AG04450 (cell line): ENCODE results near the gene DDX51. TPM values are rescaled to one million over a fixed set of nuclear protein-coding genes. Genes with fewer than 3 reads are reported as not detected.

Source experiments
- CTCF ChIA-PET: fragments of 300-600, 350-600 bp; formaldehyde crosslinking; extraction: SDS; loops from one replicate; lab custom pipeline; 2022; ENCODE audit warnings: antibody characterized with exemption, inconsistent platforms; lab: Charles Lee
- POLR2A ChIA-PET: fragments of 350-600 bp; formaldehyde crosslinking; extraction: SDS; loops from one replicate; lab custom pipeline; 2021; ENCODE audit warnings: antibody characterized with exemption, inconsistent platforms; lab: Yijun Ruan, JAX
- DNase-seq: peaks from one replicate; pipeline ENCODE4 v3.0.0-alpha.2; 2011; ENCODE audit warnings: low read depth, low spot score
- H3K27ac ChIP-seq: one replicate; pipeline ENCODE4 v1.5.1; 2012; ENCODE audit warnings: low read depth, low read length, control low read depth
- H3K27me3 ChIP-seq: one replicate; pipeline ENCODE4 v1.6.0; 2012; ENCODE audit warnings: low read length; ENCODE audit not compliant: control insufficient read depth, insufficient read depth
- H3K4me3 ChIP-seq: 2 replicates; pipeline ENCODE4 v1.5.1; 2011; ENCODE audit warnings: mild to moderate bottlenecking, low read depth, low read length, control low read depth
- H3K9me3 ChIP-seq: 2 replicates; pipeline ENCODE4 v1.5.1; 2012; ENCODE audit warnings: low read length; ENCODE audit not compliant: control insufficient read depth, insufficient read depth
- polyA plus RNA-seq: library from polyadenylated mRNA; depleted of rRNA; stranded (reverse); fragments of >200 nt; gene quantifications from 2 replicates; pipeline ENCODE4 v1.2.3, GENCODE V29; 2011
- TF ChIP-seq, protein P1 (sequence below): IDR thresholded peaks from 2 replicates; pipeline ENCODE4 v1.5.1; 2011; ENCODE audit warnings: low read depth, low read length, control low read depth, inconsistent platforms

DDX51 gene
- polyA plus RNA-seq, 1 experiment: 4.5 TPM

GRCh38 chr12:132144810-132145168, 670 bp upstream of the DDX51 start:
- H3K27ac ChIP-seq: no peak overlapping the region
- CTCF ChIA-PET: interaction anchor here (1.1 kb wide), 1 partner anchor 9 kb away, joined by 6 read pairs; no protein-coding TSS in a partner anchor
- H3K4me3 ChIP-seq: peak overlapping the region; percentile 83
- TF ChIP-seq, protein P1, sequence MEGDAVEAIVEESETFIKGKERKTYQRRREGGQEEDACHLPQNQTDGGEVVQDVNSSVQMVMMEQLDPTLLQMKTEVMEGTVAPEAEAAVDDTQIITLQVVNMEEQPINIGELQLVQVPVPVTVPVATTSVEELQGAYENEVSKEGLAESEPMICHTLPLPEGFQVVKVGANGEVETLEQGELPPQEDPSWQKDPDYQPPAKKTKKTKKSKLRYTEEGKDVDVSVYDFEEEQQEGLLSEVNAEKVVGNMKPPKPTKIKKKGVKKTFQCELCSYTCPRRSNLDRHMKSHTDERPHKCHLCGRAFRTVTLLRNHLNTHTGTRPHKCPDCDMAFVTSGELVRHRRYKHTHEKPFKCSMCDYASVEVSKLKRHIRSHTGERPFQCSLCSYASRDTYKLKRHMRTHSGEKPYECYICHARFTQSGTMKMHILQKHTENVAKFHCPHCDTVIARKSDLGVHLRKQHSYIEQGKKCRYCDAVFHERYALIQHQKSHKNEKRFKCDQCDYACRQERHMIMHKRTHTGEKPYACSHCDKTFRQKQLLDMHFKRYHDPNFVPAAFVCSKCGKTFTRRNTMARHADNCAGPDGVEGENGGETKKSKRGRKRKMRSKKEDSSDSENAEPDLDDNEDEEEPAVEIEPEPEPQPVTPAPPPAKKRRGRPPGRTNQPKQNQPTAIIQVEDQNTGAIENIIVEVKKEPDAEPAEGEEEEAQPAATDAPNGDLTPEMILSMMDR: no peak
- POLR2A ChIA-PET: no interaction called here
- no peak for DNase-seq
- H3K9me3 ChIP-seq: peaks cover 3% of the 10 kb centered on the region; the same call in 1 of the 2 replicates
- H3K27me3 ChIP-seq: no peaks in the 10 kb centered on the region

- no peaks in the 10 kb centered on the region for H3K27me3 ChIP-seq
- H3K27ac ChIP-seq: no peak overlapping the region
- TF ChIP-seq, protein P1: no peak
- ChIA-PET POLR2A (interaction anchor here (0.6 kb wide), 1 partner anchor 10 kb away, joined by 3 read pairs; no protein-coding TSS in a partner anchor), CTCF (interaction anchor here (0.5 to 1.4 kb wide), 2 partner anchors 10 kb away, joined by 4 to 6 read pairs; no protein-coding TSS in a partner anchor)
- H3K9me3 ChIP-seq: peaks cover 3% of the 10 kb centered on the region; the same call in 1 of the 2 replicates
- DNase-seq: no peak
- H3K4me3 ChIP-seq: peak overlapping the region; percentile 83
Observed at GRCh38 chr12:132143336-132144071, 615 bp downstream of the DDX51 start.

- Histone ChIP-seq H3K27me3 (no peaks in the 10 kb centered on the region), H3K4me3 (peak overlapping the region; percentile 83), H3K9me3 (peaks cover 3% of the 10 kb centered on the region; the same call in 1 of the 2 replicates), H3K27ac (no peak overlapping the region)
- TF ChIP-seq, protein P1: no peak
- ChIA-PET CTCF (interaction anchor here (0.5 to 1.4 kb wide), 2 partner anchors 9 to 11 kb away, joined by 4 to 6 read pairs; no protein-coding TSS in a partner anchor), POLR2A (no interaction called here)
- DNase-seq: no peak
Observed at GRCh38 chr12:132142679-132143335, 1.3 kb downstream of the DDX51 start.

DNA sequence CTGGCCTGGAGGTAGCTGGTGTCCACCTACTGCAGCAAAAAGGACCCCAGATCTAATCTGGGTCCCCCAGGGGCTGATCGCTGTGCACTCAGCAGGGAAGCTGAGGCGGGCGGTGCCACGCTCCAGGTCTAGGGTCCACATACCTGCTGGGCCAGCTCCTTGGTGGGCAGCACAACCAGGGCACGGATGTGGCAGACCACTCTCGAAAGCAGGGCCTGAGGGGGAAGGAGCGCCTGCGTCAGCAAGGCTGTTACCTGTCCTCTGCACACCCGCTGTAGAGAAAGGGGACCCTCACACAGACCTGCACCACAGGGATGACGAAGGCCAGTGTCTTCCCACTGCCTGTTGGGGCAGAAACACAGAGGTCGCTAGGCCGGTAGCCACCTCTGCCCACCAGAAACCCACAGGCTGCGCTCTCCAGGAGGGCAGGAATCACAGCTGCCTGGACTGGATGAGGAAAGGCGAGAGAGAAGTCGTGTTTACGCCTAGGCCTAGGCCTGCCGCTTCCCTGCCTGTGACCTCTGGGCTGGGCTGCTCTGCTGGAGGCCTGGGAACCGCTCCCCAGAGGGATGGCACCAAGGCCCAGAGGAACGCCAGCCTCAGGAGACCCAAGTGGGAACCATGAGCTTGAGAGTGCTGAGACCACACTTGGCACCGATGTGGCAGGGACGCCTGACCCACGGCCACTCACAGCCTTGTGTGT, 2.0 kb downstream of the DDX51 start:
- no peak for DNase-seq
- ChIA-PET POLR2A (no interaction called here), CTCF (interaction anchor here (1.4 kb wide), 1 partner anchor 12 kb away, joined by 6 read pairs; no protein-coding TSS in a partner anchor)
- no peak overlapping the region for H3K27ac ChIP-seq
- H3K4me3 ChIP-seq: peak overlapping the region; percentile 83
- H3K9me3 ChIP-seq: peaks cover 3% of the 10 kb centered on the region; the same call in 1 of the 2 replicates
- TF ChIP-seq, protein P1: no peak
- no peaks in the 10 kb centered on the region for H3K27me3 ChIP-seq
